SK-N-MC (cell line): ENCODE results near the gene ZC3H4.

Experiments
- EZH2 ChIP-seq: fragments of 200-600 bp; sonication (generic); IDR thresholded peaks from one replicate; pipeline ENCODE4 v1.6.1; 2017; ENCODE audit warnings: antibody characterized with exemption
- FOXP2 ChIP-seq: optimal IDR thresholded peaks from 2 replicates; pipeline ENCODE3; 2011; ENCODE audit warnings: mild to moderate bottlenecking, moderate library complexity; ENCODE audit not compliant: insufficient read depth; ENCODE audit errors: extremely low read length, control extremely low read depth
- POLR2AphosphoS5 ChIP-seq: IDR thresholded peaks from 2 replicates; pipeline ENCODE4 v1.6.1; 2012; ENCODE audit warnings: mild to moderate bottlenecking, low read depth, low read length, borderline replicate concordance

DNA sequence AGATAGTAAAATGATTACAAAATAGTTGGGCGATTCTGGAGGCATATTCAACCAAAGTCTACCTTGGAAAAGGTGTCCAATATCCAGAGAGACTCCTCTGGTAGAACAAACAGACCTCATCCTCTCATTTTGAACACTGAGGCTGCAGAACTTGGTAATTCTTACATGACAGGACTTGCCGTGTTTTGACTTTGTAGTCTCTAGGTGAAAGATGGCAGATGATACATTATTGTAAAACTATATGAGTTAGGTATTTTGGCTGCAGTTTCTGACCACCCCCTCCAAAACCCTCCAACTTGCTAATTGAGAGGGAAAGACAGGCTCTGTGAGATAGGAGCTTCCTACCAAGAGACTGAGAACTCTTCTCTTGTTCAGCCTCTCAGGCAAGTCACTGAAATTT lies 39.7 kb upstream of the ZC3H4 start:
- TF ChIP-seq POLR2AphosphoS5 (no peak), EZH2 (no peak), FOXP2 (no peak)
